NB4 (cell line): ENCODE results near the gene PPCDC.

Source experiments
- CTCF ChIP-seq: IDR thresholded peaks from one replicate; pipeline ENCODE4 v1.5.1; 2012; ENCODE audit warnings: low read depth, low read length
- MAX ChIP-seq: IDR thresholded peaks from 2 replicates; pipeline ENCODE4 v1.6.1; 2011; ENCODE audit warnings: low read depth, low read length
- MYC ChIP-seq: IDR thresholded peaks from 2 replicates; pipeline ENCODE4 v1.6.1; 2011; ENCODE audit warnings: low read depth, low read length

GRCh38 chr15:75065851-75066509 lies 42.6 kb downstream of the PPCDC start:
- TF ChIP-seq CTCF = no peak
- no peak for TF ChIP-seq MAX
- no peak for TF ChIP-seq MYC
